Lung microvascular endothelial cell (primary cell): ENCODE measurements around the gene FYB1. TPM values are rescaled to one million over a fixed set of nuclear protein-coding genes. Genes with fewer than 3 reads are reported as not detected.
A peak's percentile ranks its signal among the peaks of the same experiment; 100 is the strongest.

Source experiments
- DNase-seq, 2 donors: peaks; one replicate each; pipeline versions ENCODE4 v3.0.0 to v3.0.0-alpha.2; 2010; ENCODE audit warnings: low read depth in 2 of 2
- total RNA-seq: library from RNA; depleted of rRNA; stranded (reverse); fragments of >200 nt; gene quantifications from 2 replicates; pipeline ENCODE4 v1.2.1, GENCODE V29; 2014

Gene FYB1
- total RNA-seq, 1 donor from 2014 or later: not detected

- DNase-seq: no peak
These were observed 59.4 kb downstream of the FYB1 start for GRCh38 chr5:39159811-39160490.

- DNase-seq: no peak
These were observed 60.6 kb downstream of the FYB1 start for GRCh38 chr5:39158786-39159185.

- peak; percentile 13 to 45 for DNase-seq
These were observed 61.2 kb downstream of the FYB1 start for GRCh38 chr5:39158127-39158593.

GRCh38 chr5:39157701-39158100 is 61.7 kb downstream of the FYB1 start:
- no peak for DNase-seq

GRCh38 chr5:39156082-39156481 is 63.3 kb downstream of the FYB1 start:
- DNase-seq: no peak

GRCh38 chr5:39151745-39152144 is 67.6 kb downstream of the FYB1 start:
- no peak for DNase-seq

- no peak for DNase-seq
These were observed 69.4 kb downstream of the FYB1 start for GRCh38 chr5:39149966-39150365.

GRCh38 chr5:39148983-39149534 is 70.3 kb downstream of the FYB1 start:
- peak; percentile 40 to 45 for DNase-seq

GRCh38 chr5:39146831-39147540 is 72.4 kb downstream of the FYB1 start:
- DNase-seq: no peak

- DNase-seq: no peak
These were observed 76.1 kb downstream of the FYB1 start for GRCh38 chr5:39143151-39143860.

GRCh38 chr5:39140558-39141168 is 78.7 kb downstream of the FYB1 start:
- DNase-seq: no peak

- DNase-seq: peak in 1 of 2 donors; percentile 86
These were observed 80.5 kb downstream of the FYB1 start for GRCh38 chr5:39138892-39139291.

- DNase-seq: no peak
These were observed 81.4 kb downstream of the FYB1 start for GRCh38 chr5:39137819-39138451.

GRCh38 chr5:39137391-39137790 is 82.0 kb downstream of the FYB1 start:
- DNase-seq: no peak

GRCh38 chr5:39132792-39133191 is 86.6 kb downstream of the FYB1 start:
- DNase-seq: no peak

- no peak for DNase-seq
These were observed 87.3 kb downstream of the FYB1 start for GRCh38 chr5:39132128-39132447.

- DNase-seq: no peak
These were observed 87.9 kb downstream of the FYB1 start for GRCh38 chr5:39131210-39132127.

- DNase-seq: no peak
These were observed 88.6 kb downstream of the FYB1 start for GRCh38 chr5:39130716-39131115.

- no peak for DNase-seq
These were observed 97.4 kb downstream of the FYB1 start for GRCh38 chr5:39121922-39122321.

- DNase-seq: no peak
These were observed 98.0 kb downstream of the FYB1 start for GRCh38 chr5:39121315-39121714.
